GM12801 (cell line): ENCODE results near the gene TYR.

Experiments
- TF ChIP-seq, protein P1 (sequence below): IDR thresholded peaks from one replicate; pipeline ENCODE4 v1.5.1; 2011; ENCODE audit warnings: control low read depth; ENCODE audit not compliant: insufficient read length; ENCODE audit errors: extremely low read depth

TYR gene

DNA sequence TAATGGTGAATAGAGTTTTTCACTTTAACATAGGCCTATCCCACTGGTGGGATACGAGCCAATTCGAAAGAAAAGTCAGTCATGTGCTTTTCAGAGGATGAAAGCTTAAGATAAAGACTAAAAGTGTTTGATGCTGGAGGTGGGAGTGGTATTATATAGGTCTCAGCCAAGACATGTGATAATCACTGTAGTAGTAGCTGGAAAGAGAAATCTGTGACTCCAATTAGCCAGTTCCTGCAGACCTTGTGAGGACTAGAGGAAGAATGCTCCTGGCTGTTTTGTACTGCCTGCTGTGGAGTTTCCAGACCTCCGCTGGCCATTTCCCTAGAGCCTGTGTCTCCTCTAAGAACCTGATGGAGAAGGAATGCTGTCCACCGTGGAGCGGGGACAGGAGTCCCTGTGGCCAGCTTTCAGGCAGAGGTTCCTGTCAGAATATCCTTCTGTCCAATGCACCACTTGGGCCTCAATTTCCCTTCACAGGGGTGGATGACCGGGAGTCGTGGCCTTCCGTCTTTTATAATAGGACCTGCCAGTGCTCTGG lies at the start of gene TYR:
TSS of gene TYR (plus strand) at position 185 of the 541 bp plus-strand sequence. CDS start at position 264, 79 bp downstream.
- TF ChIP-seq, protein P1, sequence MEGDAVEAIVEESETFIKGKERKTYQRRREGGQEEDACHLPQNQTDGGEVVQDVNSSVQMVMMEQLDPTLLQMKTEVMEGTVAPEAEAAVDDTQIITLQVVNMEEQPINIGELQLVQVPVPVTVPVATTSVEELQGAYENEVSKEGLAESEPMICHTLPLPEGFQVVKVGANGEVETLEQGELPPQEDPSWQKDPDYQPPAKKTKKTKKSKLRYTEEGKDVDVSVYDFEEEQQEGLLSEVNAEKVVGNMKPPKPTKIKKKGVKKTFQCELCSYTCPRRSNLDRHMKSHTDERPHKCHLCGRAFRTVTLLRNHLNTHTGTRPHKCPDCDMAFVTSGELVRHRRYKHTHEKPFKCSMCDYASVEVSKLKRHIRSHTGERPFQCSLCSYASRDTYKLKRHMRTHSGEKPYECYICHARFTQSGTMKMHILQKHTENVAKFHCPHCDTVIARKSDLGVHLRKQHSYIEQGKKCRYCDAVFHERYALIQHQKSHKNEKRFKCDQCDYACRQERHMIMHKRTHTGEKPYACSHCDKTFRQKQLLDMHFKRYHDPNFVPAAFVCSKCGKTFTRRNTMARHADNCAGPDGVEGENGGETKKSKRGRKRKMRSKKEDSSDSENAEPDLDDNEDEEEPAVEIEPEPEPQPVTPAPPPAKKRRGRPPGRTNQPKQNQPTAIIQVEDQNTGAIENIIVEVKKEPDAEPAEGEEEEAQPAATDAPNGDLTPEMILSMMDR = no peak

GRCh38 chr11:89136606-89137005 lies 41.1 kb upstream of the TYR start:
- TF ChIP-seq, protein P1 = no peak

DNA sequence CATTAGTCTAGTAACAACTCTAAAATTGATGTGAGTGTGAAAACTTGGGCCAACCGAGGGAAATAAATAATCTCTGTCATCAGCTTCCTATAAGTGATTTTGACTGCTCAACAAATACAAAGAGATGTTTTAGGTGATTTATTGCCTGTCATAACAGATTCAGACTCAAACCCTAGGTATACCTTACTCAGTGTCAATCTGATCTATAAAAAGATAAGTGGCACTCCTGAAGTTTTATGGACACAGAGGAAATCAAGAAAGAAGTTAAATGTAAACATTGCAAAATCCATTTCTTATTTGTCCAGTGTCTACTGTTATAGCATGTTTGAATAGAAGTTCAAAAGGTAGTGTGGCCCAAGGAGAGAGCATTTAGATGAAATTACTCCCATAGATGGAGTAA lies 30.4 kb upstream of the TYR start:
- TF ChIP-seq, protein P1 = no peak

DNA sequence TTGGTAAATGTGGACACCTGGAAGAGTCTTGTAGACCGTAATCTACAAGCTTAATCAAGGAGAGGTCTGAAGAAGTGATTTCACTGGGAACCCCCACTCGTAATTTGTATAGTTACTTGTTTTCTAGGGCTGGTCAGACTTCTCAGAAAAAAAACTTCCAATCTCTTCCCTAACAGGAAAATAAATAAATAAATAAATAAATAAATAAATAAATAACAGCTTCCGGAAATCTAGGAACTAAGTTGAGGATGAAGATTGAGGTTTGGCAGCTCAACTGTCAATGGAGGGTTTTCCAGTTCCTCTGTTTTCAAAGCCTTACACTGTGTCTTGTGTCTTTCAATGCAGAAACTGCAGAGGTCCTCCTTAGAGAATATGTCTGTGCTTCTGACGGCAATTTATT lies 17.7 kb upstream of the TYR start:
- TF ChIP-seq, protein P1 = no peak

GRCh38 chr11:89161949-89162348 lies 15.7 kb upstream of the TYR start:
- TF ChIP-seq, protein P1 = no peak

DNA sequence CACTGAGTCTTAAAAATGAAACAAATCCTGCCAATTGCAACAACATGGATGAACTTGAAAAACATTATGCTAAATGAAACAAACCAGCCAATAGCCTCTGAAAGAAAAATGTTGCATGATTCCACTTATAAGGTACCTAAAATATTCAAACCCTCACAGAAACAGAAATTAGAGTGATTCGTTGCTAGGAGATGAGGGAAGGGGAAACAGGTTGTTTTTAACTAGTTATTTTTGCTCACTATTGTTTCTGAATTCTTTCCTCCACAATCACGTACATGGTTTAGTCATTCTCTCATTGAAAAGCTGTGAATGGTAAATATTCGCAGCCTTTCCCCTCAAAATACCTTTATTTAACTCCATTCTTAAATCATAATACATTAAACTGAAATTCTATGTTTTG lies 14.0 kb upstream of the TYR start:
- TF ChIP-seq, protein P1 = no peak

DNA sequence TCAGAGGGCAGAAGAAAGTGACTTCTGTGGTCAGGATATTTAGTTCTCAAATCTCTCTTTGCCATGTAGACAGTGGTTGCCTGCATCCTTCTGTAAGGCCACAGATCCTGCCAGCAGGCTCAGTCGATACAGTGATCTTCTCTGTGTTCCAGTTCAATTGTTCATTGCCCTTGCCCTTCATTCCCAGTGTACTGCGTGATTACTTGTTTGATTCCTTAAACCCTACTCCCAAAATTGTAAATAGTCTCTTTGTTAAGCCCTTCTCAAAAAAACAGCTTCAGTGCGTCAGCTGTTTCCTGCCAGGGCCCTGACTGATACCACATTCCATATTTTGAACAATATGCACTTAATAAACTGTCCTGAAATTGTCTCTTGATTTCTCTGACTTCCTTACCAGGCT lies 9.3 kb upstream of the TYR start:
- TF ChIP-seq, protein P1 = no peak
